Lung (tissue), 12 donors: ENCODE results near the gene SYT3. TPM values are rescaled to one million over a fixed set of nuclear protein-coding genes. Genes with fewer than 3 reads are reported as not detected.

Experiments used
- ATAC-seq: fragments of 200-7000 bp; cut with Tn5 transposase; one replicate; pipeline ENCODE4 v1.9.1; 2020; ENCODE audit warnings: moderate number of reproducible peaks; ENCODE audit not compliant: insufficient read depth, low FRiP score
- DNase-seq, 3 donors: peaks; one replicate each; pipeline ENCODE4 v3.0.0-alpha.2; 2013 to 2017
- H3K27ac ChIP-seq, 2 donors: one replicate each; pipeline ENCODE4 v1.5.1; 2013; ENCODE audit warnings: mild to moderate bottlenecking in 2 of 2, moderate library complexity in 2 of 2, control low read depth in 1 of 2, inconsistent platforms in 1 of 2, low read depth in 1 of 2, low read length in 1 of 2
- H3K27me3 ChIP-seq, 3 donors: one replicate each; pipeline ENCODE4 v1.5.1; 2013; ENCODE audit warnings: low read length in 2 of 3; ENCODE audit not compliant: control insufficient read depth in 3 of 3, insufficient read depth in 3 of 3
- H3K36me3 ChIP-seq, 4 donors: one replicate each; pipeline ENCODE4 v1.5.1; 2013; ENCODE audit warnings: low read length in 4 of 4, mild to moderate bottlenecking in 1 of 4, moderate library complexity in 1 of 4; ENCODE audit not compliant: control insufficient read depth in 4 of 4, insufficient read depth in 4 of 4
- H3K4me1 ChIP-seq, 5 donors: one replicate each; pipeline ENCODE4 v1.5.1; 2013; ENCODE audit warnings: low read length in 5 of 5, mild to moderate bottlenecking in 2 of 5, moderate library complexity in 1 of 5; ENCODE audit not compliant: control insufficient read depth in 5 of 5, insufficient read depth in 5 of 5
- H3K4me3 ChIP-seq: one replicate; pipeline ENCODE4 v1.5.1; 2013; ENCODE audit warnings: mild to moderate bottlenecking, control low read depth, moderate library complexity
- H3K9ac ChIP-seq, 2 donors: one replicate each; pipeline ENCODE4 v1.5.1; 2013; ENCODE audit warnings: low read length in 2 of 2, control low read depth in 1 of 2; ENCODE audit not compliant: insufficient read depth in 1 of 2
- H3K9me3 ChIP-seq, 4 donors: one replicate each; pipeline ENCODE4 v1.5.1; 2013; ENCODE audit warnings: low read length in 3 of 4, mild to moderate bottlenecking in 1 of 4, moderate library complexity in 1 of 4; ENCODE audit not compliant: control insufficient read depth in 4 of 4, insufficient read depth in 3 of 4
- CTCF ChIP-seq: IDR thresholded peaks from 2 replicates; pipeline ENCODE4 v1.5.1; 2012; ENCODE audit warnings: mild to moderate bottlenecking; ENCODE audit errors: control extremely low read depth, extremely low read depth
- WGBS, 2 donors: extraction: QIAGEN DNeasy Blood & Tissue Kit; methylation state at CpG; one replicate each; pipeline ENCODE4 v1.1.7; 2013; 5-methylcytosine and 5-hydroxymethylcytosine counted together
- polyA plus RNA-seq, 2 donors: library from polyadenylated mRNA; stranded (reverse); fragments of 200-250 nt; gene quantifications; one replicate each; pipeline ENCODE4 v1.2.1, GENCODE V29; 2013
- total RNA-seq, 2 donors: library from RNA; depleted of rRNA in 1 of 2; stranded (reverse); fragments of >200 nt in 1 of 2; gene quantifications; one replicate each; pipeline ENCODE4 v1.2.1, GENCODE V29; 2014 to 2021
- donor health status: control.
- donor health status: control.
- donor health status: Bipolar disorder and iron deficiency.
- donor health status: healthy.
- donor health status: DM: yes; HTN: yes; CAD: no.

Gene SYT3
- total and polyA plus RNA-seq, 4 donors = 0.23 to 1.5 (median 0.70) TPM

GRCh38 chr19:50679177-50680125 is 39.8 kb upstream of the SYT3 start:
- peak; percentile 53 for ATAC-seq
- H3K27me3 ChIP-seq = peaks cover 0 to 7% (median 2%) of the 10 kb centered on the region in 3 donors
- WGBS, 2 donors = 11 to 12% methylated on average over 23 of the region's 23 CpGs

GRCh38 chr19:50678323-50678722 is 38.6 kb upstream of the SYT3 start:
- Histone ChIP-seq H3K9ac (no peak overlapping the region), H3K27me3 (peaks cover 0 to 13% (median 2%) of the 10 kb centered on the region in 3 donors), H3K9me3 (peaks cover 0 to 9% (median 0%) of the 10 kb centered on the region in 4 donors), H3K4me1 (no peaks in the 10 kb centered on the region), H3K4me3 (no peak overlapping the region), H3K27ac (no peak overlapping the region), H3K36me3 (no peaks in the 10 kb centered on the region)
- ATAC-seq = no peak
- WGBS, 2 donors = 48 to 53% methylated on average over 3 of the region's 3 CpGs
- no peak for DNase-seq
- TF ChIP-seq CTCF = no peak

More at GRCh38 chr19:50679177-50680125, 39.8 kb upstream of the SYT3 start:
- peak; percentile 71 to 81 (median 72) for DNase-seq
- Histone ChIP-seq H3K27ac (no peak overlapping the region), H3K4me3 (no peak overlapping the region), H3K9ac (no peak overlapping the region), H3K4me1 (no peaks in the 10 kb centered on the region), H3K36me3 (no peaks in the 10 kb centered on the region), H3K9me3 (peaks cover 0 to 9% (median 0%) of the 10 kb centered on the region in 4 donors)
- TF ChIP-seq CTCF = no peak

DNA sequence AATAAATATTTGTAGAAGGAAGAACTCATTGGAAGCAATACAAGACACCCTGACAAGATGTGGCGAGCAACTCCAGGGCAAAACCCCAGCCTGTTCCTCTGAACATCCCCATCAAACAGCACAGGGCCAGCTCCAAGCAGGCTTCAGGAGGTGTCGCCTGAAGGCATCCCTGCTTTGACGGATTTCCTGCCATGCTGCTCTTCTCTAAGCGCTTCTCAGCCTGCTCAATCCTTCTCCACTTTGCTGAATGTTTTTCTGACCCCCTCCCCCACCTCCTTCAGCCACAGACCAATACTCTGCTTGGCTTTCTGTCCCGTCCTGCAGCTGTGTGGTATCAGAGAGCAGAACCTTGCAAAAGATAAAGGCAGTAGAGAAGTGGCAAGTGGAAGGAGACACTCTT is 38.0 kb upstream of the SYT3 start:
- 54 to 66% methylated on average over 5 of the region's 5 CpGs for WGBS, 2 donors
- H3K4me3 ChIP-seq = no peak overlapping the region
- no peak overlapping the region for H3K27ac ChIP-seq
- TF ChIP-seq CTCF = no peak
- no peaks in the 10 kb centered on the region for H3K4me1 ChIP-seq
- no peaks in the 10 kb centered on the region for H3K36me3 ChIP-seq
- H3K9ac ChIP-seq = no peak overlapping the region
- ATAC-seq (no peak), DNase-seq (no peak)
- H3K9me3 ChIP-seq = peaks cover 0 to 9% (median 0%) of the 10 kb centered on the region in 4 donors
- H3K27me3 ChIP-seq = peaks cover 0 to 17% (median 2%) of the 10 kb centered on the region in 3 donors
